WTC11 (cell line): Measurements from ENCODE around the gene ZNF586. TPM values are rescaled to one million over a fixed set of nuclear protein-coding genes. Genes with fewer than 3 reads are reported as not detected.
"Not testable (repeated sequence)": the region's sequence is repeated elsewhere in the genome, so short reads cannot be mapped to it uniquely, and the experiment has no call there.

Experiments used
- ATAC-seq: fragments of 200-7000 bp; cut with Tn5 transposase; 2 replicates; pipeline ENCODE4 v1.10.0; 2021; ENCODE audit warnings: mild to moderate bottlenecking, moderate library complexity
- CTCF ChIA-PET: fragments of 300-600 bp; sonication (Branson Sonifier 250); formaldehyde crosslinking; loops from one replicate; lab custom pipeline; 2021; ENCODE audit warnings: antibody characterized with exemption; lab: Charles Lee
- POLR2A ChIA-PET: fragments of 350-600 bp; sonication (Branson Sonifier 250); formaldehyde crosslinking; loops from one replicate; lab custom pipeline; 2021; ENCODE audit warnings: antibody characterized with exemption; lab: Charles Lee
- DNase-seq: peaks from one replicate; pipeline ENCODE4 v3.0.0; 2021; ENCODE audit warnings: low spot score
- H3K27ac Mint-ChIP-seq: 2 replicates; pipeline ENCODE4 v1.8.0; 2021; ENCODE audit warnings: mixed read lengths
- H3K27me3 Mint-ChIP-seq: 2 replicates; pipeline ENCODE4 v1.8.0; 2021; ENCODE audit warnings: low read depth, mild to moderate bottlenecking, moderate library complexity, mixed read lengths
- H3K36me3 Mint-ChIP-seq: 2 replicates; pipeline ENCODE4 v1.8.0; 2021; ENCODE audit warnings: mixed read lengths
- H3K4me1 Mint-ChIP-seq: 2 replicates; pipeline ENCODE4 v1.8.0; 2022; ENCODE audit warnings: mixed read lengths
- H3K4me3 Mint-ChIP-seq: 2 replicates; pipeline ENCODE4 v1.8.0; 2021; ENCODE audit warnings: mild to moderate bottlenecking, moderate library complexity, mixed read lengths
- H3K9me3 Mint-ChIP-seq: 2 replicates; pipeline ENCODE4 v1.8.0; 2021; ENCODE audit warnings: mixed read lengths
- CREM ChIP-seq: sonication (generic); formaldehyde crosslinking; IDR thresholded peaks from 2 replicates; pipeline ENCODE4 v1.8.1; 2022; ENCODE audit warnings: mild to moderate bottlenecking, missing genetic modification reagents, moderate library complexity
- ELF4 ChIP-seq: sonication (generic); formaldehyde crosslinking; IDR thresholded peaks from 2 replicates; pipeline ENCODE4 v1.8.1; 2022; ENCODE audit warnings: low read depth, mild to moderate bottlenecking, moderate library complexity, missing genetic modification reagents
- IRF2 ChIP-seq: sonication (generic); formaldehyde crosslinking; IDR thresholded peaks from 2 replicates; pipeline ENCODE4 v1.8.0; 2022; ENCODE audit warnings: low read depth, missing genetic modification reagents, borderline replicate concordance
- PRRX2 ChIP-seq: fragments of 250-450 bp; sonication (Bioruptor Pico); IDR thresholded peaks from 2 replicates; pipeline ENCODE4 v1.8.0; 2021; ENCODE audit warnings: mild to moderate bottlenecking
- ZBTB21 ChIP-seq: sonication (generic); formaldehyde crosslinking; IDR thresholded peaks from 2 replicates; pipeline ENCODE4 v1.8.1; 2023; ENCODE audit warnings: mild to moderate bottlenecking, missing genetic modification reagents, borderline replicate concordance
- ZNF138 ChIP-seq: sonication (generic); formaldehyde crosslinking; conservative IDR thresholded peaks from 2 replicates; pipeline ENCODE4 v1.8.1; 2022; ENCODE audit warnings: mild to moderate bottlenecking, moderate library complexity, missing genetic modification reagents
- ZNF263 ChIP-seq: sonication (generic); formaldehyde crosslinking; IDR thresholded peaks from 2 replicates; pipeline ENCODE4 v1.8.1; 2022; ENCODE audit warnings: low read depth, mild to moderate bottlenecking, moderate library complexity, missing genetic modification reagents
- total RNA-seq: library from RNA; stranded (reverse); gene quantifications from 3 replicates; pipeline ENCODE4 v1.2.3, GENCODE V29; 2021
- TF ChIP-seq, protein P1 (sequence below): sonication (generic); formaldehyde crosslinking; IDR thresholded peaks from 2 replicates; pipeline ENCODE4 v1.8.0; 2023; ENCODE audit warnings: mild to moderate bottlenecking, missing genetic modification reagents

ZNF586 gene
- total RNA-seq, 1 experiment from 2014 or later: 16.4 TPM

DNA sequence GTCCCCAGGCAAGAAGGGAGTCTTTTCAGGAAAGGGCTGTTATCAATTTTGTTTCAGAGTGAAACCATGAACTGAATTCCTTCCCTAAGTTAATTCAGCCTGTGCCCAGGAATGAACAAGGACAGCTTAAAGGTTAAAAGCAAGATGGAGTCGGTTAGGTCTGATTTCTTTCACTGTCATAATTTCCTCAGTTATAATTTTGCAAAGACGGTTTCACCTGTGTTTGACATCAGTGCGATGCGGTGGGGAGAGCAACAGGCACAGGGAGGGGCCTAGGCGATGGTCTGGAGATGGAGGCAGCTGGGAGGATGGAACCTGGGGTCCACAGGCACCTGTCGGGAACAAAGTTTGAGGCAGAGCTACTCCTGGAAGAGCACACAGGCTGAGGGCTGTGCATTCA, 51.1 kb downstream of the ZNF586 start:
- no peaks in the 10 kb centered on the region for H3K27me3 Mint-ChIP-seq
- no peak for DNase-seq
- H3K9me3 Mint-ChIP-seq: no peaks in the 10 kb centered on the region
- peak overlapping the region; percentile 97 for H3K4me3 Mint-ChIP-seq
- TF ChIP-seq, protein P1, sequence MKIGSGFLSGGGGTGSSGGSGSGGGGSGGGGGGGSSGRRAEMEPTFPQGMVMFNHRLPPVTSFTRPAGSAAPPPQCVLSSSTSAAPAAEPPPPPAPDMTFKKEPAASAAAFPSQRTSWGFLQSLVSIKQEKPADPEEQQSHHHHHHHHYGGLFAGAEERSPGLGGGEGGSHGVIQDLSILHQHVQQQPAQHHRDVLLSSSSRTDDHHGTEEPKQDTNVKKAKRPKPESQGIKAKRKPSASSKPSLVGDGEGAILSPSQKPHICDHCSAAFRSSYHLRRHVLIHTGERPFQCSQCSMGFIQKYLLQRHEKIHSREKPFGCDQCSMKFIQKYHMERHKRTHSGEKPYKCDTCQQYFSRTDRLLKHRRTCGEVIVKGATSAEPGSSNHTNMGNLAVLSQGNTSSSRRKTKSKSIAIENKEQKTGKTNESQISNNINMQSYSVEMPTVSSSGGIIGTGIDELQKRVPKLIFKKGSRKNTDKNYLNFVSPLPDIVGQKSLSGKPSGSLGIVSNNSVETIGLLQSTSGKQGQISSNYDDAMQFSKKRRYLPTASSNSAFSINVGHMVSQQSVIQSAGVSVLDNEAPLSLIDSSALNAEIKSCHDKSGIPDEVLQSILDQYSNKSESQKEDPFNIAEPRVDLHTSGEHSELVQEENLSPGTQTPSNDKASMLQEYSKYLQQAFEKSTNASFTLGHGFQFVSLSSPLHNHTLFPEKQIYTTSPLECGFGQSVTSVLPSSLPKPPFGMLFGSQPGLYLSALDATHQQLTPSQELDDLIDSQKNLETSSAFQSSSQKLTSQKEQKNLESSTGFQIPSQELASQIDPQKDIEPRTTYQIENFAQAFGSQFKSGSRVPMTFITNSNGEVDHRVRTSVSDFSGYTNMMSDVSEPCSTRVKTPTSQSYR: peak; percentile 22; the same call in 1 of the 2 replicates
- TF ChIP-seq CREM (CRISPR knock-in tag): no peak
- peak overlapping the region; percentile 96 for H3K27ac Mint-ChIP-seq
- H3K36me3 Mint-ChIP-seq: peaks cover 13% of the 10 kb centered on the region
- ATAC-seq: no peak
- ChIA-PET POLR2A (no interaction called here), CTCF (interaction anchor here (2.6 kb wide), 1 partner anchor 16 kb away, joined by 12 read pairs; no protein-coding TSS in a partner anchor)
- peaks cover 54% of the 10 kb centered on the region for H3K4me1 Mint-ChIP-seq

DNA sequence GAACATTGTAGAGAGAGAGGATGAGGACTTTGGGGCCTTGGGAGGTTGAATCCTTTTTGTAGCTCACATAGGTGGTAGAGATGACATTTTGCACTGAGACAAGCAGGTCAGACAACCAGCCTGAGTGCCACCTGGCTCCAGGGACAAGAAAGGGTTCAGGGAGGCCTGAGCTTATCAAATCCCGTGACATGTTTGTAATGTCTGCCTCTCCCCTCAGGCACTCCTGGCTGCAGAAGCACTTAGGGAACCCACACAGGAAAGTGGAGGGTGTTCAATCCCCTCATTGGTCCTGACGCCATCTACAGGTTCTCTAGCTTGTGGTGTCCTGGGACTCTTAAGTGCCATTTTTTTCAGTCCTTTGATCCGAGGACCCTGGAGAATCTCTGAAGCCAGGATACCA, 51.6 kb downstream of the ZNF586 start:
- H3K36me3 Mint-ChIP-seq: peaks cover 16% of the 10 kb centered on the region
- H3K27me3 Mint-ChIP-seq, CTCF ChIA-PET, H3K9me3 Mint-ChIP-seq, ATAC-seq, DNase-seq: not testable (repeated sequence)
- H3K27ac Mint-ChIP-seq: peak overlapping the region; percentile 96
- H3K4me3 Mint-ChIP-seq: peak overlapping the region; percentile 97
- peaks cover 52% of the 10 kb centered on the region for H3K4me1 Mint-ChIP-seq
- POLR2A ChIA-PET: interaction anchor here (0.6 kb wide), 1 partner anchor 32 kb away, joined by 8 read pairs; no protein-coding TSS in a partner anchor

DNA sequence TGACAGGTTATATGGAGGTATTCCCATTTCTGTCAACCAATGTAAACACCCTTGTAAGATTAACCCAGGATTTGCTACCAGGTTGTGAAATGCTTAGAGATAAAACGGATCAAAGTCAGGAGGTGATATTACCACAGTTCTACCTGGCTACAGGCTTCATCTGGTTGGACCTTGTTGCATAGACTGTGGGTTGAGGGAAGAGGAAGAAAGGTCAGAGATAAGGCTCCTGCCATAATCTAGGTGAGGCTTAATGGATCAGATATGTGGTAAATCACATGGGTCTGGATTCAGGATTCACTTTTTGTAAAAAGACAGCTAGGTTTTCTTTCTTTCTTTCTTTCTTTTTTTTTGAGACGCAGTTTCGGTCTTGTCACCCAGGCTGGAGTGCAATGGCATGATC, 52.0 kb downstream of the ZNF586 start:
- ATAC-seq, H3K27ac Mint-ChIP-seq, H3K4me3 Mint-ChIP-seq, DNase-seq, H3K27me3 Mint-ChIP-seq, H3K9me3 Mint-ChIP-seq: not testable (repeated sequence)
- ChIA-PET POLR2A (interaction anchor here (0.6 kb wide), 1 partner anchor 31 kb away, joined by 8 read pairs; no protein-coding TSS in a partner anchor), CTCF (interaction anchor here (0.6 kb wide), 1 partner anchor 28 kb away, joined by 4 read pairs; the partner anchor contains the start of gene ZNF587)
- Mint-ChIP-seq H3K4me1 (peaks cover 49% of the 10 kb centered on the region), H3K36me3 (peaks cover 18% of the 10 kb centered on the region)

DNA sequence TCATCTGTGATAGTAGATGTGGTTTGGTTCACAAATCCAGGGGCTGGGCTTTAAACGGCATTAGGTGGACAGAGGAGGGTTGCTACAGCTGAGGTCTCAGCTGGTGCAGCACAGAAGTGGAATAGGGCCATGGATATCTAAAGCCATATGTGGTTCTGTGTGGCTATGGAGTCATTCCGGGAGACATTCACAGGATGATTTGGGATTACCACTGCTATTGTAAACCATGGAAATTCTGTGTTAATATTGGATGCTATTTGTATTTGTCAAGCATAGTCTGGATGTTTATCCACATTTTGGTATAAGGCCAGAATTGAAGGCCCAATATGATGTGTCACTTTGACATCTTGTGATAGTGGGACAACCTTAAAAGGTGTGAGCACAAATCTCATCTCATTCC, 53.7 kb downstream of the ZNF586 start:
- H3K4me3 Mint-ChIP-seq, H3K27me3 Mint-ChIP-seq, ATAC-seq, DNase-seq, H3K9me3 Mint-ChIP-seq, POLR2A ChIA-PET, CTCF ChIA-PET: not testable (repeated sequence)
- Mint-ChIP-seq H3K36me3 (peaks cover 20% of the 10 kb centered on the region), H3K4me1 (peaks cover 45% of the 10 kb centered on the region), H3K27ac (peak overlapping the region; percentile 72)

DNA sequence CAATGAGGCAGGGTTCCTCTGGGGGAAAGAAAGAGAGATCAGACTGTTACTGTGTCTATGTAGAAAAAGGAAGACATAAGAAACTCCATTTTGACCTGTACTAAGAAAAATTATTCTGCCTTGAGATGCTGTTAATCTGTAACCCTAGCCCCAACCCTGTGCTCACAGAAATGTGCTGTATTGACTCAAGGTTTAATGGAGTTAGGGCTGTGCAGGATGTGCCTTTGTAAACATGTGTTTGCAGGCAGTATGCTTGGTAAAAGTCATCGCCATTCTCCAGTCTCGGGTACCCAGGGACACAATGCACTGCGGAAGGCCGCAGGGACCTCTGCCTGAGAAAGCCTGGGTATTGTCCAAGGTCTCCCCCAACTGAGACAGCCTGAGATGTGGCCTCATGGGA, 54.1 kb downstream of the ZNF586 start:
- H3K36me3 Mint-ChIP-seq: peaks cover 20% of the 10 kb centered on the region
- H3K9me3 Mint-ChIP-seq, H3K27me3 Mint-ChIP-seq, CTCF ChIA-PET, POLR2A ChIA-PET, ATAC-seq, DNase-seq, H3K4me3 Mint-ChIP-seq: not testable (repeated sequence)
- peak overlapping the region; percentile 72 for H3K27ac Mint-ChIP-seq
- peaks cover 40% of the 10 kb centered on the region for H3K4me1 Mint-ChIP-seq

DNA sequence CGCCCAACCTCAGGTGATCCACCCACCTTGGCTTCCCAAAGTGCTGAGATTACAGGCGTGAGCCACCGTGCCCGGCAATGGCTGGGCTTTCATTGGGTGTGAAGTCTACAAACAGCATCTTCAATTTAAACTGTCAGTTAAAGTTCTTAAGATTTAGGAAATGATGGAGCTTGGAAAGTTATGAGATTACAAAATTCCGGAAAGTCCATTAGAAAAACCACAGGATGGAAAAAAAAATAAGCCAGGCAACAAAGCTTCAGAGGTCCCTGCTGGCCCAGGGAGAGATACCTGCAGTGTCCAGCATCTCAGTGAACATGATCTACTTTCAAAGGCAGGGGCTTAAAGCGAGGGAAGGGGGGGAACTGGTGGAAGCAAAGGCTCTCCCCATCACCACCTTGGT, 56.0 kb downstream of the ZNF586 start:
- Mint-ChIP-seq H3K27me3 (no peaks in the 10 kb centered on the region), H3K4me1 (peaks cover 37% of the 10 kb centered on the region), H3K9me3 (no peaks in the 10 kb centered on the region), H3K36me3 (peaks cover 16% of the 10 kb centered on the region), H3K27ac (no peak overlapping the region; the same call in 1 of the 2 replicates), H3K4me3 (no peak overlapping the region)
- POLR2A ChIA-PET: no interaction called here
- DNase-seq: no peak
- ATAC-seq: no peak
- no peak for TF ChIP-seq PRRX2 (CRISPR knock-in tag)
- no peak for TF ChIP-seq ELF4 (CRISPR knock-in tag)
- no peak for TF ChIP-seq IRF2 (CRISPR knock-in tag)
- no peak for TF ChIP-seq ZNF263 (CRISPR knock-in tag)
- TF ChIP-seq ZNF138: no peak
- TF ChIP-seq ZBTB21 (CRISPR knock-in tag): no peak
- CTCF ChIA-PET: no interaction called here
